Measurements from ENCODE around the gene NINJ1. TPM values are rescaled to one million over a fixed set of nuclear protein-coding genes. Genes with fewer than 3 reads are reported as not detected.

NINJ1 gene, protein sequence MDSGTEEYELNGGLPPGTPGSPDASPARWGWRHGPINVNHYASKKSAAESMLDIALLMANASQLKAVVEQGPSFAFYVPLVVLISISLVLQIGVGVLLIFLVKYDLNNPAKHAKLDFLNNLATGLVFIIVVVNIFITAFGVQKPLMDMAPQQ
- total RNA-seq: 10.2 and 11.0 TPM in 2 replicates

DNA sequence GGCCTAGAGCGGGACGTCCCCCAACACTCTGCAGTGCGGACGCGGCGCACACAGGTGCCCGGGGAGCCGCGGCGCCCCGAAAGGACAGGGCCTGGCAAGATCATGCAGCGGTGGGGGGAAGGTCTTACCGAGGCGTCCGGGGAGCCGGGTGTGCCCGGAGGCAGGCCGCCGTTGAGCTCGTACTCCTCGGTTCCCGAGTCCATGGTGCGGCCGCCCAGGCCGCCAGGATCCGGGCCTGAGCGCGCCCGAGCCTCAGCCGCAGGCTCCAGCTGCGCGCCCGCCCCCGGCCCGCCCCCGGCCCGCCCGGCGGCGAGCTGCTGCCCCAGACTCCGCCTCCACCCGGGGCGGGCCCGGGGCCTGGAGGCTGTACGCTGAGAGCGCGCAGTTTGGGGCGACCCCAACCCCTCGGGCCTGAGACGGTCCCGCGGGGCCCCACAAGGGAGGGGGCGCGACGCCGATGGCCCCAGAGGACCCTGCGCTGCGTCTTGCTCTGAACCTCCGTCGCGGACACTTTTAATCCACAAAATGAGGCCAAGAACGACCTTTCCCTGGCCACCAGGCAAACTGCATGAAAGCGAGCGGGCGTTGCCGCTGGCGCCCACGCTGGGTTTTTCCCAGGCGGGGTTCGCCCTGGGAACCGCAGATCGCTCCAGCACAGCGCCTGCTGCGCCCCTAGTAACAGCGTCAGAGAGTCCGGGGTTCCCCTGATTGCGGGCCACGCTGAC is at the start of gene NINJ1:
TSS of gene NINJ1 (minus strand) at position 237 of the 725 bp plus-strand sequence. CDS start at position 203, 34 bp downstream.
- peak; percentile 75 for DNase-seq
- no peaks in the 10 kb centered on the region for H3K36me3 Mint-ChIP-seq (ENCODE audit: low read depth)
- intact Hi-C loops (cut with micrococcal nuclease): loop anchor here (1.0 to 10.0 kb wide), 6 partner anchors 14 to 431 kb away; partner anchors contain the start of genes CARD19, FAM120A, FAM120AOS and SUSD3
- ATAC-seq (ENCODE audit: low read depth): peak; percentile 85
- POLR2A ChIA-PET: interaction anchor here (0.7 to 2.6 kb wide), 12 partner anchors 10 to 432 kb away, joined by 3 to 15 read pairs (median 4); partner anchors contain the start of genes CARD19 and FAM120AOS
- H3K27me3 Mint-ChIP-seq: no peaks in the 10 kb centered on the region
- peaks cover 3% of the 10 kb centered on the region for H3K9me3 Mint-ChIP-seq
- TF ChIP-seq, protein P1, sequence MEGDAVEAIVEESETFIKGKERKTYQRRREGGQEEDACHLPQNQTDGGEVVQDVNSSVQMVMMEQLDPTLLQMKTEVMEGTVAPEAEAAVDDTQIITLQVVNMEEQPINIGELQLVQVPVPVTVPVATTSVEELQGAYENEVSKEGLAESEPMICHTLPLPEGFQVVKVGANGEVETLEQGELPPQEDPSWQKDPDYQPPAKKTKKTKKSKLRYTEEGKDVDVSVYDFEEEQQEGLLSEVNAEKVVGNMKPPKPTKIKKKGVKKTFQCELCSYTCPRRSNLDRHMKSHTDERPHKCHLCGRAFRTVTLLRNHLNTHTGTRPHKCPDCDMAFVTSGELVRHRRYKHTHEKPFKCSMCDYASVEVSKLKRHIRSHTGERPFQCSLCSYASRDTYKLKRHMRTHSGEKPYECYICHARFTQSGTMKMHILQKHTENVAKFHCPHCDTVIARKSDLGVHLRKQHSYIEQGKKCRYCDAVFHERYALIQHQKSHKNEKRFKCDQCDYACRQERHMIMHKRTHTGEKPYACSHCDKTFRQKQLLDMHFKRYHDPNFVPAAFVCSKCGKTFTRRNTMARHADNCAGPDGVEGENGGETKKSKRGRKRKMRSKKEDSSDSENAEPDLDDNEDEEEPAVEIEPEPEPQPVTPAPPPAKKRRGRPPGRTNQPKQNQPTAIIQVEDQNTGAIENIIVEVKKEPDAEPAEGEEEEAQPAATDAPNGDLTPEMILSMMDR (IDR thresholded peaks at IDR 0.05): no peak
- peaks cover 48% of the 10 kb centered on the region for H3K4me1 Mint-ChIP-seq
- H3K27ac Mint-ChIP-seq: peak within 1 kb of the TSS; percentile 80
- peak within 1 kb of the TSS; percentile 85 for H3K4me3 Mint-ChIP-seq
- CTCF ChIA-PET: interaction anchor here (0.6 to 1.5 kb wide), 2 partner anchors 11 to 14 kb away, joined by 3 to 4 read pairs; no protein-coding TSS in a partner anchor

DNA sequence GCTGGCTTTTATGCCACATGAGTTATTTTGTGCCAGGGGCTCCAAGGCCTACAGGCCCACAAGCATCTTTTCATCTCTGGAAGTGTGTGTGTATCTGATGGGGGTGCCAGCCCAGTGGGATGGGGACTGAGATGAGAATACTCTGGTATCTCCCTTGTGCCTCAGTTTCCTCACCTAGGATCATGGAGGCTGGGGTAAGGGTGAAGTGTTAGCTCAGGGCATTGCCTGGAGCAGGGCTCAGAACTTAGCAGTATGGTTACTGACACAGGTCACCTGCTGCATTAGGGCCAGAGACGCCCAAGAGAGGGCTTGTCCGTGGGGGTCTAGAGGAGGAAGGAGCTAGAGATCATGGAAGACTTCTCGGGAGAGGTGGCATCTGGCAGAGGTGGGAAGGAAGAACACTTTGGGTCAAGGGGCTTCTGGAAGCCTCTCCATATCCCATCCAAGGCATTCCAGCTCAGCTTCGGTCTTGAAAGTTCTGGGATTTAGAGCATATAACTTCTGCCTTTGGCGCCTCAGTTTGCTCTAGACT is 49.1 kb upstream of the NINJ1 start:
- DNase-seq: no peak
- Mint-ChIP-seq H3K9me3 (no peaks in the 10 kb centered on the region), H3K4me1 (peaks cover 9% of the 10 kb centered on the region), H3K27ac (no peak overlapping the region), H3K36me3 (ENCODE audit: low read depth) (no peaks in the 10 kb centered on the region), H3K27me3 (peaks cover 42% of the 10 kb centered on the region), H3K4me3 (peak overlapping the region; percentile 65)
- ChIA-PET POLR2A (no interaction called here), CTCF (no interaction called here)
- intact Hi-C loops (cut with micrococcal nuclease): no loop called here
- TF ChIP-seq, protein P1 (IDR thresholded peaks at IDR 0.05): no peak
- no peak for ATAC-seq (ENCODE audit: low read depth)

DNA sequence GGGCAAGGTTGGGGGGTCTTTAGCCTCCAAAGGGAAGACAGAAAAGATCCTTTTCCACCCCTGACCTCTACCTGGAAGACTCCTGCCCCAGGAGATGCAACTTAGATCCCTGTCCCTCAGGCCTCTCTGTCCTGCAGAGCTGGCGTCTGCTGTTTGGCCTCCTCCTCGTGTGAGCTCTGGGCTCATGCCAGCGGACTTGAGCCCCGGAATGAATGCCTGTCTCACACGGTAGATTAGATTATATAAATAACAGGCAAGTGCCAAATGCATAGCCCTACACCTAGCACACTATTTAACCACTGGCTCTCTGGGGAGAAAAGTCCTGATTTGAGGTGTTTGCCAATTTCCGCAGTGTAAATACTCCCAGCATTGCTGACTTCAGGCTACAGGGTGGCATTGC is 48.5 kb upstream of the NINJ1 start:
- Mint-ChIP-seq H3K27me3 (peaks cover 38% of the 10 kb centered on the region), H3K27ac (no peak overlapping the region), H3K4me1 (peaks cover 9% of the 10 kb centered on the region), H3K36me3 (ENCODE audit: low read depth) (no peaks in the 10 kb centered on the region), H3K9me3 (no peaks in the 10 kb centered on the region), H3K4me3 (no peak overlapping the region)
- CTCF ChIA-PET: no interaction called here
- intact Hi-C loops (cut with micrococcal nuclease): no loop called here
- POLR2A ChIA-PET: no interaction called here
- no peak for ATAC-seq (ENCODE audit: low read depth)
- no peak for DNase-seq
- TF ChIP-seq, protein P1 (IDR thresholded peaks at IDR 0.05): no peak

DNA sequence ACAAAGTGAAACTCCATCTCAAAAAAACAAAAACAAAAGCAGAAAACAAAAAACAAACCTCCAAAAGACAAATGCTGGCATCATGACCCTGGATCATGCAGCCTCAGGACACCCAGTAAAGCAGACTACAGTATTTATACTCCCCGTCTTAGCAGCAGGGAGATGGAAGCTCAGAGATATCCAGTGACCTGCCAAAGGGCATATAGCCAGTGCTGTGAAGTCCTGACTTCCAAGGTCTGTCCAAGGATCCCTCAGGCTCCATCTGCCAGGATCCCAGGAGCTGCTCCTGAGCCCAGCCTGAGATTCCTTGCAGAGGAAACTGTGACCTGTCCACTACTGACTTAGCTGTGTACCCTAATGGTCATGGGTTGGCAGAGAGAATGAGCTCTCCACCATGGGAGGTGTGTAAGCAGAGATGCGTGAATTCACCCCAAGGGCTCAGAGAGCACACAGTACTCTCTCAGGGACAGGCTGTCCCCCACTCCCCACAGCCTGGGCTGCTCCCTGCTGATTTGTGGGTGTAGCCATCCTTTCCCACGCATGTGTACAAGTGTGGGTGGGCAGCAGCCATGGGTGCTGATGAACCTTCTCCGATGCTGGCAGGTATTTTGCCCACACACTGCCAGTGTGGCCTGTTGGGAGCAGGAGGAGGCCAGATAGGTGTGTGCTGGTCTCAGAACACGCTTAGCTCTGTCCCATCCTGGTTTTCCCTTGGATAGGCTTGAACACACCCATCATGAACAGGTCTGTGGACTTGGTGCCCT is 47.8 kb upstream of the NINJ1 start:
- intact Hi-C loops (cut with micrococcal nuclease): no loop called here
- no peak overlapping the region for H3K4me3 Mint-ChIP-seq
- H3K4me1 Mint-ChIP-seq: peaks cover 9% of the 10 kb centered on the region
- TF ChIP-seq, protein P1 (IDR thresholded peaks at IDR 0.05): no peak
- DNase-seq (no peak), ATAC-seq (ENCODE audit: low read depth) (no peak)
- ChIA-PET CTCF (no interaction called here), POLR2A (no interaction called here)
- no peaks in the 10 kb centered on the region for H3K9me3 Mint-ChIP-seq
- no peaks in the 10 kb centered on the region for H3K36me3 Mint-ChIP-seq (ENCODE audit: low read depth)
- peaks cover 33% of the 10 kb centered on the region for H3K27me3 Mint-ChIP-seq
- H3K27ac Mint-ChIP-seq: no peak overlapping the region
